ENCODE results near the gene JAZF1.

DNA sequence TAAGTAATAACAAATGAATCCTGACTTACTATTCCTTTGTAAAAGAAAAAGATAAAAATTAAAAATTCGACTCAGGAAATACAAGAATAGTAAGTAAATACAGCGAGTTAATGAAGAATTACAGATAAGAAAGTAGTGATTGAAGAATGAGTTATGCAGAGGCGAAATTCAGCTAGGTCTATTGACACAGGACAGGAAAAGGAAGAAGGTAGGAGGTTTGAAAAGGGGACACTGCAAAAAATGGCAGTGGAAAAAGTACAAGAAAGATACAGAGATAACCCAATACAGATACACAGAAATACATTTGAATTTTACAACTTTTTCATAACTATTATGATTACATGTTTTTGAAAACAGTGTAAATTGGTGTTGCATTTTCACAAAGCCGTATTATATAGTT, 28.0 kb downstream of the JAZF1 start:
- TF ChIP-seq EZH2 (IDR thresholded peaks at IDR 0.05; ENCODE audit: borderline replicate concordance, low read length) (no peak), CTCF (IDR thresholded peaks at IDR 0.05; ENCODE audit: low read length) (no peak)

Measured in OCI-LY1 (cell line).